K562 (cell line): ENCODE measurements around the gene CCNY. TPM values are rescaled to one million over a fixed set of nuclear protein-coding genes. Genes with fewer than 3 reads are reported as not detected.

Experiments used
- FOXP4 ChIP-seq: sonication (generic); formaldehyde crosslinking; IDR thresholded peaks from 2 replicates; pipeline ENCODE4 v1.8.0; 2022; ENCODE audit warnings: mild to moderate bottlenecking, missing genetic modification reagents, borderline replicate concordance
- HDAC8 ChIP-seq: fragments of 450-650 bp; IDR thresholded peaks from 2 replicates; pipeline ENCODE4 v1.6.1; 2016; ENCODE audit warnings: mild to moderate bottlenecking, missing genetic modification characterization, moderate library complexity, missing compliant biosample characterization
- HNRNPK ChIP-seq: fragments of 200-400 bp; formaldehyde crosslinking; IDR thresholded peaks from one replicate; pipeline ENCODE4 v1.6.1; 2018; ENCODE audit warnings: mild to moderate bottlenecking, low read depth, low read length; ENCODE audit not compliant: poor library complexity, severe bottlenecking
- ILF3 ChIP-seq: fragments of 450-650 bp; IDR thresholded peaks from 2 replicates; pipeline ENCODE4 v1.6.1; 2018; ENCODE audit warnings: antibody characterized with exemption, mild to moderate bottlenecking, moderate library complexity, borderline replicate concordance
- KDM1A ChIP-seq, 2 experiments: fragments of 450-650 bp; IDR thresholded peaks; 2 replicates each; pipeline ENCODE4 v1.6.1; 2016; ENCODE audit warnings: mild to moderate bottlenecking in 2 of 2
- MAZ ChIP-seq, 2 experiments: fragments of 450-650 bp in 1 of 2; sonication (generic) in 1 of 2; formaldehyde crosslinking; IDR thresholded peaks in 1 of 2; conservative IDR thresholded peaks in 1 of 2; 2 replicates each; pipeline versions ENCODE4 v1.4.0 to v1.5.0; 2020; ENCODE audit warnings: mild to moderate bottlenecking in 1 of 2, missing genetic modification reagents in 1 of 2
- MYC ChIP-seq, 2 experiments: fragments of 250-450 bp in 1 of 2; sonication (Bioruptor Pico) in 1 of 2; IDR thresholded peaks; 2 replicates each; pipeline versions ENCODE4 v1.5.1 to v1.6.1; 2012 to 2021; ENCODE audit warnings: low read depth in 2 of 2, borderline replicate concordance in 1 of 2, improper control_type of control experiment in 1 of 2, low read length in 1 of 2, mild to moderate bottlenecking in 1 of 2, moderate library complexity in 1 of 2
- RAD51 ChIP-seq: fragments of 450-650 bp; IDR thresholded peaks from 2 replicates; pipeline ENCODE4 v1.7.1; 2016; ENCODE audit warnings: low read depth, mild to moderate bottlenecking, borderline replicate concordance
- RB1 ChIP-seq: fragments of 450-650 bp; IDR thresholded peaks from 2 replicates; pipeline ENCODE4 v1.6.1; 2017; ENCODE audit warnings: low read depth, mild to moderate bottlenecking
- RREB1 ChIP-seq: fragments of 250-450 bp; sonication (Bioruptor Pico); IDR thresholded peaks from 2 replicates; pipeline ENCODE4 v1.4.0; 2020
- SIN3A ChIP-seq, 2 experiments: fragments of 150-350 bp in 1 of 2; IDR thresholded peaks; 2 replicates each; pipeline ENCODE4 v1.6.1; 2011 to 2016; ENCODE audit warnings: borderline replicate concordance in 2 of 2, low read depth in 2 of 2, low read length in 2 of 2, mild to moderate bottlenecking in 2 of 2, moderate library complexity in 2 of 2; ENCODE audit not compliant: control insufficient read depth in 1 of 2
- SMARCA5 ChIP-seq: fragments of 450-650 bp; IDR thresholded peaks from 2 replicates; pipeline ENCODE4 v1.6.1; 2016
- SMARCC2 ChIP-seq: fragments of 450-650 bp; IDR thresholded peaks from 2 replicates; pipeline ENCODE4 v1.6.1; 2017; ENCODE audit warnings: antibody characterized with exemption, moderate library complexity, mild to moderate bottlenecking, low read depth
- TEAD4 ChIP-seq, 2 experiments: sonication (generic) in 1 of 2; formaldehyde crosslinking in 1 of 2; IDR thresholded peaks; 2 replicates each; pipeline versions ENCODE4 v1.6.1 to v1.8.0; 2012 to 2022; ENCODE audit warnings: borderline replicate concordance in 1 of 2, inconsistent platforms in 1 of 2, low read length in 1 of 2, mild to moderate bottlenecking in 1 of 2, missing genetic modification reagents in 1 of 2
- THRA ChIP-seq: fragments of 450-650 bp; IDR thresholded peaks from 2 replicates; pipeline ENCODE4 v1.6.1; 2017; ENCODE audit warnings: mild to moderate bottlenecking, moderate library complexity
- ZNF551 ChIP-seq: fragments of 250-450 bp; sonication (Bioruptor Pico); IDR thresholded peaks from 2 replicates; pipeline ENCODE4 v1.5.0; 2021; ENCODE audit warnings: mild to moderate bottlenecking, moderate library complexity
- ZNF79 ChIP-seq: fragments of 250-450 bp; sonication (Bioruptor Pico); IDR thresholded peaks from 2 replicates; pipeline ENCODE4 v1.4.0; 2020; ENCODE audit warnings: low read depth, mild to moderate bottlenecking, moderate library complexity
- polyA plus RNA-seq, 8 experiments: library from polyadenylated mRNA; depleted of rRNA in 4 of 8; stranded (reverse) in 5 of 8; unstranded in 3 of 8; fragments of >200 nt; fragmentation: Nextera tagmentation in 2 of 8; fragmentation: Illumina TruSeq in 1 of 8; extraction: Ambion mirVana in 2 of 8; extraction: Trizol in 1 of 8; gene quantifications; 2 replicates each; pipeline versions ENCODE4 v1.2.1 to v1.2.3, GENCODE V29; 2011 to 2014; ENCODE audit warnings: inconsistent platforms in 1 of 8, missing spikeins in 1 of 8
- total RNA-seq, 7 experiments: library from RNA; depleted of rRNA in 6 of 7; stranded (reverse); fragments of >200 nt in 6 of 7; fragmentation: Illumina TruSeq in 2 of 7; extraction: Trizol in 2 of 7; gene quantifications; 2 replicates each; pipeline versions ENCODE4 v1.2.1 to v1.2.3, GENCODE V29; 2011 to 2021; ENCODE audit warnings: low replicate concordance in 1 of 7

CCNY gene
- total and polyA plus RNA-seq, 9 of the 15 experiments (the other 6 are each of a cell fraction or from before 2014, with no cell fraction given), result 8.4 to 109 (median 38.6) TPM

- TF ChIP-seq SIN3A (IDR thresholded peaks at IDR 0.05; ENCODE audit: borderline replicate concordance in 2 of 2, control insufficient read depth in 1 of 2, low read depth in 2 of 2, low read length in 2 of 2), result no peak
- TF ChIP-seq ILF3, result no peak
- TF ChIP-seq RREB1, result no peak
- TF ChIP-seq MAZ (CRISPR knock-in tag; conservative IDR thresholded peaks at IDR 0.05 in 1 of 2, IDR thresholded peaks at IDR 0.05 in 1 of 2), result 0 out of 4 replicates have a peak, but pooled peaks of 1 of the 2 experiments have one; percentile 15
- TF ChIP-seq THRA, result no peak
- no peak for TF ChIP-seq HNRNPK
- no peak; the same call in 1 of the 2 replicates for TF ChIP-seq SMARCC2
- TF ChIP-seq ZNF551 (CRISPR knock-in tag), result no peak
- TF ChIP-seq ZNF79 (CRISPR knock-in tag), result no peak
- 0 out of 2 replicates have a peak, but pooled peaks have one; percentile 22 for TF ChIP-seq HDAC8 (tag)
- no peak for TF ChIP-seq SMARCA5
- TF ChIP-seq KDM1A (IDR thresholded peaks at IDR 0.05), result 0 out of 4 replicates have a peak, but pooled peaks of 1 of the 2 experiments have one; percentile 30
- peak; percentile 45; the same call in 1 of the 2 replicates for TF ChIP-seq MYC (IDR thresholded peaks at IDR 0.05; ENCODE audit: low read depth, low read length)
- TF ChIP-seq MYC (CRISPR knock-in tag; IDR thresholded peaks at IDR 0.05; ENCODE audit: borderline replicate concordance, low read depth), result no peak
- TF ChIP-seq RAD51, result peak; percentile 42
- TF ChIP-seq TEAD4 (IDR thresholded peaks at IDR 0.05; ENCODE audit: low read length), result peak; percentile 87
- TF ChIP-seq TEAD4 (CRISPR knock-in tag; IDR thresholded peaks at IDR 0.05; ENCODE audit: borderline replicate concordance), result no peak
- no peak for TF ChIP-seq FOXP4 (CRISPR knock-in tag)
- TF ChIP-seq RB1, result no peak
Observed at GRCh38 chr10:35447693-35448407, 111.5 kb downstream of the CCNY start (continued).
